Activated CD8-positive, alpha-beta memory T cell treated with anti-CD3 and anti-CD28 coated beads for 48 hours (primary cell): ENCODE data around the gene ECHDC3.

Source experiments
- DNase-seq, 3 experiments: peaks; one replicate each; pipeline ENCODE4 v3.0.0-alpha.2; 2020; ENCODE audit warnings: low read depth in 2 of 3, low spot score in 2 of 3

ECHDC3 gene

DNA sequence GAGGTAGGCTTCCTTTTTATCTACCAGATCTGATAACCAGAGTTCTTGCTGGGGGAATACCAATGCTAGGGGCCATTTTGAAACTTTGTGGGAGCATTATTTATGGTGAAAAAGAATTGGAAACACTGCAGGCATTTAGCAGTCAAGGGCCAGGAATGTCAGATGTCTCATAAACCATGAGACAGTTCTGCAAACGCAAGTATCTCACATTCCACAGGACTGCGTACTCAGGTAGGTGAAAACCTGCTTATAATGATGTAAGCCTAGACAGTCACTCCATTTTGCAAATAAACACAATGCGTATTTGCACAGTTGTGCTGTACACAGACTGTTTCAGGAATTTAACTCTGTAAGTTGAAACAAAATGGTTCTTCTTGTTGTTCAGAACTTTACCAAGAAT is 33.9 kb downstream of the ECHDC3 start:
- no peak for DNase-seq

DNA sequence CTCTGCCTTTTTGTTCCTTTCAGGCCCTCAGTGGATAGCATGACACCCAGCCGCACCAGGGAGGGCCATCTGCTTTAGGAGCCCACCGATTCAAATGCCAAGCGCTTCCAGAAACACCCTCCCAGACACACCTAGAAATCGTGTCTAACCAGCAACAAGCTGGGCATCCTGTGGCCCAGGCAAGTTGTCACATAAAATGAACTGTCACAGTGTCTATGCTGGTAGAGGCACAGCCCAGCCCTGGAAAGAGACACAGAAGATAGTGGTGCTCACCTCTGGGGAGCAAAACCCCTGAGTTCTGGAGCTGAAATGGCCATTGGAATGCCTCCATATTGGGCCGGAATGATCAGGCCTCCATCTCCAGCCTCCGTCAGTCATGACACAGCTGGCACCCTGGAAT is 38.9 kb downstream of the ECHDC3 start:
- DNase-seq, result no peak

DNA sequence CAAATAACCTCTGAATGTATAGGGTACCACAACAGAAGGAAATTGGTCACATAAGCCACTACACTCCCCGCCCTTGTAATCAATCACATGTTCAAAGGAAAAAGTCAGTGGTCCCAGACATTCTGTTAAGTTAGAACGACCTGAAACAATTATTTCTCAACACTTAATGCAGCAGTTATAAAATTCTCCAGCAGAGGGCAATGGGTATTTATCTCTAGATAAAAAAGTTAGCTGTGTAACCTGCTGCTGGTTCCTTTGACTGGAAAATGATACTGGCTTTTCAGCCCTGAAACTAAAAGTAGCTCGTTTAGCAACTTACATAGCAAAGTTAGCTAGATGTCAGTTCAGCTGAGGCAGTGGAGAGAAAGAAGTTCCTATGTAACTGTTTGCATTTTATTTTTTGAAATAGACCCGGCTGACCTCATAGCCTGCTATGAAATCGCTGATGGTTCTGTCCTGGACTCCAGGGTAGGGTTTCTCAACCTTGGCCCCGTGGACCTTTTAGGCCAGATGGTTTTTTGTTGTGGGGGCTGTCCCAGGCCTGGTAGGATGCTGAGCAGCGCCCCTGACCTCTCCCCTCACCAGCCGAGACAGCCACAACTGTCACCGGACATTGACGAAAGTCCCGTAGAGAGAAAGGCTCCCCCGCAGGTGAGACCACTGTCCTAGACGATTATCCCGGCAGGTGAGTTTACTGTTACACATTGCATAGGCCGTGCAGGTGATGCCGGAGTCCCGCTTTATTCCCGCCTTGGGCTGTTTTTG is 40.8 kb downstream of the ECHDC3 start:
- DNase-seq, result no peak

DNA sequence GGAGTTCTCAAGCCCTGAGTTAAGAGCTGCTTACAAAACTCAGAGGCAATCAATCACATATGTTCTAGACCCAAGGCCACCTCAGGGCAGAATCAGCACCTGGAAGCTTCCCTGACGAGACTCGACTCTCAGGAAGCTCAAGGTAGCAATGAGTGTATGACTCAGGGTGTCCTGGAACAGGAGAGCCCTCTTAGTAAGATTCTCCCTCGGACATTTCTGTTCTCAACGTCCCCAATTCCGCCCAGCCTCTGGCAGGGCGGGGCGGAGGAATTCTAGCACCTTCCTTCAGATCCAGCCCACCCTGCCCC is 41.3 kb downstream of the ECHDC3 start:
- DNase-seq, result no peak

DNA sequence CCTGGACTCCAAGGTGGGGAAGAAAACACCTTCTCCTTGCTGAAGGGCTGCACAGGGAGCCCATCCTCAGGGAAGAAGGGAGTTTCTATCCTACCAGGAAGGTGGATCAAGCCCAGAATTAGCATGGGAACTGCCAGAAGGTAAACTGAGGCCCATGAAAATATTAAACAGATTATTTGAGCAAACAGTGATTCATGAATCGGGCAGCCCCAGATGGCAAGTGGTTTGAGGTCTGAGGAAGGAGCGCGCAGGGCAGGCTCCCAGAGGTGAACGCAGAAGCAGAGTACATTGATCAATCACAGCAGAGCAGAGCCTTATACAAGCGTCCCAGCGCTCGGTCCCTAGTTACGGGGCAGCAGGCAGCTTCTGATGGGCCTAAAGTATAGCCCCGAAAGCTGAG is 45.2 kb downstream of the ECHDC3 start:
- DNase-seq, result no peak

DNA sequence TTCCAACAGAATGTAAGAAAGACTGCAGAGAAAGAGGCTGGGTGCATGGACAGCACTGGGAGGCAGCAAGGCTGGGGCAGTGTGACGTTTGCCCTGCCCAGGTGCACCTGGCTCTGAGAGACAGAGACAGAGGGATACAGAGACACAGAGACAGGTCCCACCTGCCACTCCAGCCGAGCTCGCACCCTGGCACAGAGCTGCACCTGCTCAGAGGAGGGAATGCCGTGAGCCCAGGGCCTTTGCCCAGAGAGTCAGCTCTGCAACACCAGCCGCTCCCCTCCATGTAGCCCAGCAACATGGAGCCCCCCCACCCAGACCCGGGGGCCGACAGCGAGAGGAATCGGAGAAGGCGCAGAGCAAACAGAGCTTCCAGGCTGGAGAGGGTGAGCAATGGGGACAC is 45.7 kb downstream of the ECHDC3 start:
- DNase-seq, result no peak

DNA sequence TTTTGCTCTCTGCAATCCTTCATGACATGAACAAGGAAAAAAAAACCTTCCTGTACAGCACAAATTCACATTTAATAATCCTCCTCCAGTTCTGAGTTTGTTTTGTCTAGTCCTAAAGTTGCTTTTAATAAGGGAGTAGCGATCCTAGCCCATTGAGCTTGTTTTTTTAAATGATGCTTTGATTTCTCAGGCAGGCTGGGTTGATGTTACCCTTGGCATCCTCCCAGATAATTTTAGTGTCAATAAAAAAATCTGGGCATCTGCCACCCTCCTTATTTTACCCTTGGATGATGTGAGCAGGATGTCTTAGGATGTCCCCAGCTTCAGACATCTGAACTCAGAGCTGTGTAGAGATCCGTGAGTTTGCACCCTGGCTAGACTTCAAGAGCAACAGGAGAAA is 47.1 kb downstream of the ECHDC3 start:
- no peak for DNase-seq

DNA sequence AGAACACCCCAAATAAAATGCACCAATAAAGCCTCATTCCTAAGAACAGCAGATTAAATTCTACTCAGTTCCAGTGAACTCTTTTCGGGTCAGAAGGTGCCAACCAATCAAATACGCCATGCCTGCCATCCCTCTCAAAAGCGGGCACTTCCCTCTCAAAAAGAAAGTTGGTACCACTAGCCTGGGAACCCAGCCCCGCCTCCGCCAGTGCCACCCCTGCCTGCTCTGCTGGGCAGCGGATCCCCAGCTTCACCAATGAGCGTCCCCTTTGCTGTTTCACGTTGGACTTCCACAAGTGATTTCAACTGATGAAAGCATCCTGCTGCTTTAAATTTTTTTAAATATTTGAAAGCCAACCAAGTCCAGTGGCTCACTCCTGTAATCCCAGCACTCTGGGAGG is 47.8 kb downstream of the ECHDC3 start:
- DNase-seq, result no peak

DNA sequence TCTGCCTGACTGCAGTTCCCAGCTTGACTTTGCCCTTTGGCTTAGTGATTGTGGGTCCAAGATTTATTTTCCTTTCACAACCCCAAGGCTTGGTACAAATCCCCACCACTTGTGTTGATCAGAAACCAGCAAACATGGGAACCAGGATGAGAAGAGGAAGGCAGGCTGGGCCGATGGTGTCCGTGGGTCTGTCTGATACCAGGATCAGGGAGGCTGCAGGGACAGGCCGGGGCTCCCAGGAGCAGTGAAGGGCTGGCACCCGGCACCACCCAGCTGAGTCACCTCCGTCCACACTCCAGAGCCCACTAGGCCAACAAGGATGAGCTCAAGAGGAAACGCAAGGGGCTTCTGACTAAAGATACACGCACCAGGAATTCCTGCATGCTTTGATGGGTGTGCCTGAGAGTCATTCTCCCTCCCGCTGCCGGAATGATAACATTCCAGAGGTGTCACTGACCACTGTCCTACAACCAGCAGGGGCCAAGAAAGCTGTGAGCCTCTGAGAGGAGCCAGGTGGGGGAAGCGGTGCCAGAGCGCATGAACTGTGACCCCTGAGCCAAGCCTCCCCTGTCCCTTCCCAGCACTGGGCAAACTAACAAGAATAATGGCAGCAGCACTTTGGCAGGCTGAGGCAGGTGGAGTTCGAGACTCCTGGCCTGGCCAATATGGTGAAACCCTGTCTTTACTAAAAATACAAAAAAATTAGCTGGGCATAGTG is 51.7 kb downstream of the ECHDC3 start:
- DNase-seq, result no peak

DNA sequence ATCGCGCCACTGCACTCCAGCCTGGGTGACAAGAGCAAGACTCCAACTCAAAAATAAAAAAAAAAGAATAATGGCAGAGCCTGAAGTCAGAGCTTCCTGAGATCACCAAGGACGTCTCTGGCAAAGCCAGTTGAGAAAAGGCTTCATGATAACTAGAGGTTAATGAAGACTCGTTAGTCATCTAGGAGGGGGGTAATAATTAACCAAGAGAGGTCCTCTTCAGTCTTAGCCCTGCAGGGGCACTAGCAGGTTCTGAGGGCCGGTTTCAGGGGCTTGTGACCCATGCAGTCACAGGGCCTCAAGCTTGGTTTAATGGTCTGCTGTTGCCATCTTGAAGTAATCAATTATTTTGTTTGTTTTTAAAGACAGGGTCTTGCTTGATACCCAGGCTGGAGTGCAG is 52.4 kb downstream of the ECHDC3 start:
- no peak for DNase-seq

DNA sequence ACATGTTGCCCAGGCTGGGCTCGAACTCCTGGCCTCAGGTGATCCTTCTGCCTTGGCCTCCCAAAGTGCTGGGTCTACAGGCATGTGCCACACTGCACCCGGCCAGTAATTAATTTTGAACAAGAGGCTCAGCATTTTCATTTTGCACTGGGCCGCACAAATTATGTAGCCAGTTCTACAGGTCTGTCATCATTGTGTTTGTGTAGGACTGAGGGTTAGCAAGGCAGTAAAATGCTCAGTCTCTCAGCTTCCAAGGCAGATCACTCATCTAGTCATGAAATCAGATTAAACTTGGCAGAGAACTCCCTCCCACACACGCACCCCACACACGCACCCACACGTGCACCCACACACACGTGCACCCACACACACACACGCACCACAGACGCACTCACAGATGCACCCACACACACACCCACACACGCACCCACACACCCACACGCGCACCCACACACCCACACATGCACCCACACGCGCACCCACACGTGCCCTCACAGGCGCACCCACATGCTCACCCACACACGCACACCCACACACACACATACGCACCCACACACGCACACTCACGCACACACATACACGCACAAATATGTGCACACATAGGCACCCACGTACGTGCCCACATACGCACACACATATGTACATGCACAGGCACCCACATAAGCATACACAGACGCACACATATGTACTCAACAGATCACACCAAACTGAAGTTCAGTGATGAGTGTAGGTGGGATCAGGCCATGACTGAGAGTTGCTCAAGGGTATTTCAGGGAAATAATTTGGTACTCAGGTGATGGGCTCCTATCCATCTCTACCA is 53.1 kb downstream of the ECHDC3 start:
- DNase-seq, result no peak

DNA sequence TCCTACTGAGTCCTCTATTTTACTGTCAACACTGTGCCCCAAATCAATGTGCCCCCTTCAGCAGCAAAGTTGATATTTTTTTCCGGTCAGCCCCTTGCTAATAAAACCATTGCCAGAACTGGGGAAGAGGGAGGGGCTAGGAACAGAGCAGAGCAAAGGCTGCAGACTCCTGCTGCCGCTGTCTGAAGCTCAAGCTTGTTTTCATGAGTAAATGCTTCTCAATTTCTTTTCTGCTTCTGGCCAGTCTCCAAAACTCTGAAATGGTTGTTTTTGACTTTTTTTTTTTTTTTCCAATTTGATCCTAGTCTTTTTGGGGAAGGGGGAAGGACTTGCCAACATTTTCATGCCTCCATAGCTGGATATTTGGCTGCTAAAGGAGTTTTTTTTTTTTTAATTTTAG is 54.3 kb downstream of the ECHDC3 start:
- DNase-seq, result no peak

DNA sequence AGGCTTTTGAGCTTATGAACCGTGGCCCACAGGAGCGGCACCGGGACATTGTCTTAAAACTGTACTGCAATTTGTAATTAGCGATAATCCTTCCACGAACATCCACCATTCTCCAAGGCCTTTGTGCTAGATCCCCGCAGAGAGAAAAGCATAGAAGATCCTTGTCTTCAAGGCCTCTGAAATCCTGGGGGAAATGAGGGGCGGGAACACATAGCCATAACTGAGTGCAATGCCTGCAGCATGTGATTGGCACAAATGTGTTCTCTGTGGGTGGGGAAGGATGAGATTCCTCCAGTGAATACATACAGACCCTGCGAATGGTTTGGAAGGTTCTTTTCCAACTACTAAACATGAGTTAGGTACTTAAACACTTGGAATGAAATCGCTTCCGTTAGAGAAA is 55.1 kb downstream of the ECHDC3 start:
- DNase-seq, result no peak

DNA sequence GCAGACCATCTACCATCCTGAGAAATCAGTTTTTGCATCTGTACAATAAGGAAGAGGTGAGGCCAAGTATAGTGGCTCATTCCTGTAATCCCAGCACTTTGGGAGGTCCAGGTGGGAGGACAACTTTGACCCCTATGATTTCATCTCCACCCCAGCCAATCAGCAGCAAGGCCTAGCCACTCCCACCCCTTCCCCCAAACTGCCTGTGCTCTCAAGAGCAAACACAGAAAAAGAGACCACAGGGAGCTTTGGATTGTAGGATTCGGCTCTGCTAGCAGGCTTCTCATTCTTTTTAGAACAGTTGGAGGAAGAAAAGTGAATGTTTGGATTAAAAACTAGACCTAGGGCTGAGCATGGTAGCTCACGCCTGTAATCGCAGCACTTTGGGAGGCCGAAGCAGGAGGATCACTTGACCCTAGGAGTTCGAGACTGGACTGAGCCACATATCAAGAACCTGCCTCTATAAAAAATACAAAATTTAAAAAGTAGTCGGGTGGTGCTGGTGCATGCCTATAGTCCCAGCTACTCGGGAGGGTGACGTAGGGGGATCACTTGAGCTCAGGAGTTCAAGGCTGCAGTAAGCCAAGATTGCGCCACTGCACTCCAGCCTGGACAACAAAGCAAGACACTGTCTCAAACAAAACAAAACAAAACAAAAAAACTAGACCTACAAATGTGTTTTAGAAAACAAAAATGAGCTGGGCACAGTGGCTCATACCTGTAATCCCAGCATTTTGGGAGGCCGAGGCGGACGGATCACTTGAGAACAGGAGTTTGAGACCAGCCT is 55.9 kb downstream of the ECHDC3 start:
- DNase-seq, result no peak

DNA sequence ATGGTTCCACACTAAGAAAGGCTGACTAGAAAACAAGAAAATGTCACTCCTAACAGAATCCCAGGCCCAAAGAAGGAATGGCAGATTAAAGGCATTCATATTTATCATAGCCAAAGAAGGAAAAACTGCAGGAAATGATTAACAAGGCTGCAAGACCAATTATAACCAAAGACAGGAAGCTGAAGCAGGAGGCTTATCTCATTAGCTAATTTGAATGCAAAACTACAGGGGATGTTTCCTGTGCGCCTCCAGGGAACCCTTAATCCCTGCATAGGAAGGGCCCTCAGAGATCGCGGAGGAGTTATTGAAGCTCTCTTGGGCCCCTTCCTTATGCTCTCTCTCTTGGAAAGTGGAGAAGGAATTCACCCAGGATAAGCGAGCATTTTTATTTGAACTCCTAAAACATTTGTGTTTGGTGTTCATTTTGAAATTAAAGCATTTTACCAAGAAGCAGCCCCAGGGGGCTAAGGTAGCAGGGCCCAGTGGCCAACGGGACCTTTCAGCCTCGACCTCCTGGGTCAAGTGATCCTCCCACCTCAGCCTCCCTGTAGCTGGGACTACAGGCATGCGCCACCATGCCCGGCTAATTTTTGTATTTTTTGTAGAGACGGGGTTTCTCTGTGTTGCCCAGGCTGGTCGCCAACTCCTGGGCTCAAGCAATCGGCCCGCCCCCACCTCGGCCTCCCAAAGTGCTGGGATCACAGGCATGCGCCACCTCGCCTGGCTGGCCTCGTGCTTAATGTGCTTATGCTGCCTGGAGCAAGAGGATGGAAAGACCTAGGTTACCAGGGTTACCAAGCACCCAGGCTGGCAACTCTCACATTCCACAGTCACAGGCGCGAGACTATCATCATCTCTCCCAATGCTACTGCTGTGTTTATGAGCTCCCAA is 56.9 kb downstream of the ECHDC3 start:
- DNase-seq, result no peak

DNA sequence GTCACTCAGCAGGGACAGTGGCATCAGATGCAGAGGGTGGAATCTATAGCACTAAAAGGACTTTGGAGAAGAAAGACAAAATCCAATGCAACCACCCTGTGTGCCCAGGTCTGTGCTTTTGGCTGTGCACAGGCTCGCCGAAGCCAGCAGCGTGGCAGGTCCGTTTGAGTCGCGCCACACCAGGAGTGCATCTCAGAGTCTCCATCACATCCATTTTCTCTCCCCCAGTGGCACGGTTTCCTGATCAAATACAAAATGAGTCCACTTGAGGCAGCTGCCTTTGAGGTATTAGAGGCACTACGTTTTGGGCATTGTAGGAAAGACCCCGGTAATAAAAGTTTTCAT is 57.5 kb downstream of the ECHDC3 start:
- DNase-seq, result no peak

DNA sequence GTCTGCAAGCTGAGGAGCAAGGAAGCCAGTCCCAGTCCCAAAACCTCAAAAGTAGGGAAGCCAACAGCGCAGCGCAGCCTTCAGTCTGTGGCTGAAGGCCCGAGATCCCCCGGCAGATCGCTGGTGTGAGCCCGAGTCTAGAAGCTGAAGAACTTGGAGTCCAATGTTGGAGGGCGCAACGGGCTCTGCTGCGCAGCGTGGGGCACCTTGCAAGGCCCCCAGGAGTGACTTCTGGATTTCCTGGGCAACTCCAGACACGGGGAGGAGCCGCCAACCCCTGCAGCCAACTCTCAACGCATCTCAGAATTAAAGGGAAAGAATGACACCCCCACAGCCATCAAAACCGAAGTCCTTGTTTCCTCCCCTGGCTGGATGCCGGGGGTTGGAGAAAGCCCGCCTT is 62.2 kb downstream of the ECHDC3 start:
- no peak for DNase-seq

DNA sequence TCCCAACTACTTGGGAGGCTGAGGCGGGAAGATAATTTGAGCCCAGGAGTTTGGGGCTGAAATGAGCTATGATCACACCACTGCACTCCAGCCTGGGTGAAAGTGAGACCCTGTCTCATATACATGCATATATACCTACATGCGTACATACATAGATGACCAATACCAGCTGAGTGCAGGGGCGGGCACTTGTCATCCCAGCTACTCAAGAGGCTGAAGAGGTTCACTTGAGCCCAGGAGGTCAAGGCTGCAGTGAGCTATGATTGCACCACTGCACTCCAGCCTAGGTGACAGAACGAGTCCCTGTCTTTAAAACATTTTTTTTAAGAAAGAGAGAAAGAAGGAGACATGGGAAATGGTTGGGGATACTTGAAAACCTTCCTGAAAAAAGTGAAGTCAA is 63.6 kb downstream of the ECHDC3 start:
- no peak for DNase-seq

DNA sequence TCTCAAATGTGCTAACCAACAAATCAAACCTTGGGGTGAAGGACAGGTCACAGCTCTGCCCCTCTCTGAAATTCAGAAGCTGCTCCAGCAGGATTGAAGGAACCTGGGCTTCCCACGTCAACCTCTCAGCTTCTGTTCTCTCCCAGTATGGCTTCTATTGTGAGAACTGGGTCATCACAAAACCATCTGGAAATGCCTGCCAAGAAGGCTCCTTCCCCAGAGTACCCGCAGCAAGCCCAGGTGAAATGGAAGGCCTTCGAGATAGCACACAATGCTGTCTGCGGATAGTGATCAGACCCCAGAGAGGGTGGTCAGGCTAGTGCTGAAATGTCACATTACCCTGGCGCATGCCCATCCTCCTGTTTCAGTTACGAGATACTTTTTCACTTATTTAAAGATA is 64.5 kb downstream of the ECHDC3 start:
- DNase-seq, result no peak

DNA sequence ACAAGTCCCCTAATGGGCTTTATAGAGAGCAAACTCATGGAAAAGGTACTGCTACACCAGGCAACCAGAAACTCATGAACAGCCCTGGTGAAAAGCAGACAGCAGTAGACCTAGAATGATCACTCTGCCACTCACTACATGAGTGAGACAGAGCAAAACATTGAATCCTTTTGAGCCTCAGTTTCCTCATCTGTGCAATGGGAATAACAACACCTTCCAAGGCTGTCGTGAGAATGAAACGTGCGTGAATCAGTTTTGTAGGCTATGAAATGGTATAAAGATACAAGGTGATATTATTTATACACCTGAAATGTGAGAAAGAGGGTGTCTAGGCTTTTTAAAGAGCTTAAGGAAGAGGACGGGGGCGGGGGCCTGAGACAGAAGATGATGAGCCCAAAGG is 66.6 kb downstream of the ECHDC3 start:
- DNase-seq, result no peak

DNA sequence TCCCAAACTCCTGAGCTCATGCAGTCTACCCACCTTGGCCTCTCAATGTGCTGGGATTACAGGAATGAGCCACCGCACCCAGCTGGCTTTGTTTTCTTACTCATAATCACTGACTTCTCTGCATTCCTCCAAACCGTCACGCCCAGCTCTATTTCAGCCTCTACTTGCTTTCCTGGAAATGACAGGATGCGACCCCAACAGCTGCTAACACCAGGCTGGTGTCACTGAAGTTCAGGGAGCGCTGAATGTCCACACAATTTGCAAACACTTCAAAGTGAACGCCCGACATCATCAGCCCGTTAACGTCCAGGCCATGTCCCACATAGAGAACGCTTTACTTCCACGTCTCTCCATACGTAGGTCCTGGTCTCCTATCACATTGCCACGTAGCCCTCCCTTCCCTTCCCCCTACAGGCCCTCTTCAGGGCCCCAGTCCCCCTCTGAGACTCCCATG is 68.2 kb downstream of the ECHDC3 start:
- no peak for DNase-seq
